ENCODE results near the gene TRPM4.

Gene TRPM4

DNA sequence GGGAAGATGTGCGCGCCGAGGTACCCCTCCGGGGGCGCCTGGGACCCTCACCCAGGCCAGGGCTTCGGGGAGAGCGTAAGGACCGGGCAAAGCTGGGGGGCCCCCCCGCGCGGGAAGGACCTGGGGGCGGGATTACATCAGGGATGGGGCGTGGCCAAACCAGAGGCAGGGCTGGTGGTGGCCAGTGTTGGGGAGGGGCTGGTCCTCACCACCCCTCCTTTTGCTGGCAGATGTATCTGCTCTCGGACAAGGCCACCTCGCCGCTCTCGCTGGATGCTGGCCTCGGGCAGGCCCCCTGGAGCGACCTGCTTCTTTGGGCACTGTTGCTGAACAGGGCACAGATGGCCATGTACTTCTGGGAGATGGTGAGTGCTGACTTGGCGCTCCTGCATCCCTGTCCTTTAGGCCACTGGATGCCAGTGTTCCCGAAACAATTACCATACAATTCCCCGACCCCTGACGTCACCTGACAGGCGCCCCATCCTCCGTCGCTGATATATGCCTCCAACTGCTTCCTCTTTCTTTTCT lies 25.3 kb downstream of the TRPM4 start:
- Histone ChIP-seq H3K4me2 (ENCODE audit: low read depth, low read length, poor library complexity, severe bottlenecking) (no peak overlapping the region), H3F3A (ENCODE audit: insufficient read depth) (no peaks in the 10 kb centered on the region), H3K4me3 (ENCODE audit: insufficient read depth, low read length, poor library complexity, severe bottlenecking) (no peak overlapping the region), H3K27me3 (ENCODE audit: low read length) (no peaks in the 10 kb centered on the region), H3K36me3 (ENCODE audit: low read length) (no peaks in the 10 kb centered on the region), H3K9ac (ENCODE audit: low read length) (no peak overlapping the region), H2AFZ (ENCODE audit: low read depth, low read length, severe bottlenecking) (no peak overlapping the region), H3K79me2 (ENCODE audit: insufficient read depth, low read length) (no peaks in the 10 kb centered on the region), H3K27ac (ENCODE audit: low read depth, low read length) (no peak overlapping the region), H4K20me1 (ENCODE audit: low read depth, low read length) (no peaks in the 10 kb centered on the region), H3K9me3 (ENCODE audit: insufficient read depth, low read length) (no peaks in the 10 kb centered on the region), H3K9me2 (replicated peaks; ENCODE audit: insufficient read depth, low read length) (no peaks in the 10 kb centered on the region)
- TF ChIP-seq, protein P1, sequence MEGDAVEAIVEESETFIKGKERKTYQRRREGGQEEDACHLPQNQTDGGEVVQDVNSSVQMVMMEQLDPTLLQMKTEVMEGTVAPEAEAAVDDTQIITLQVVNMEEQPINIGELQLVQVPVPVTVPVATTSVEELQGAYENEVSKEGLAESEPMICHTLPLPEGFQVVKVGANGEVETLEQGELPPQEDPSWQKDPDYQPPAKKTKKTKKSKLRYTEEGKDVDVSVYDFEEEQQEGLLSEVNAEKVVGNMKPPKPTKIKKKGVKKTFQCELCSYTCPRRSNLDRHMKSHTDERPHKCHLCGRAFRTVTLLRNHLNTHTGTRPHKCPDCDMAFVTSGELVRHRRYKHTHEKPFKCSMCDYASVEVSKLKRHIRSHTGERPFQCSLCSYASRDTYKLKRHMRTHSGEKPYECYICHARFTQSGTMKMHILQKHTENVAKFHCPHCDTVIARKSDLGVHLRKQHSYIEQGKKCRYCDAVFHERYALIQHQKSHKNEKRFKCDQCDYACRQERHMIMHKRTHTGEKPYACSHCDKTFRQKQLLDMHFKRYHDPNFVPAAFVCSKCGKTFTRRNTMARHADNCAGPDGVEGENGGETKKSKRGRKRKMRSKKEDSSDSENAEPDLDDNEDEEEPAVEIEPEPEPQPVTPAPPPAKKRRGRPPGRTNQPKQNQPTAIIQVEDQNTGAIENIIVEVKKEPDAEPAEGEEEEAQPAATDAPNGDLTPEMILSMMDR (IDR thresholded peaks at IDR 0.05; ENCODE audit: insufficient read depth, low read length, poor library complexity, severe bottlenecking) = no peak
- no peak for TF ChIP-seq EZH2phosphoT487 (conservative IDR thresholded peaks at IDR 0.05; ENCODE audit: low read length)

GRCh38 chr19:49186108-49186507 lies 28.5 kb downstream of the TRPM4 start:
- no peaks in the 10 kb centered on the region for H3K36me3 ChIP-seq (ENCODE audit: low read length)
- H4K20me1 ChIP-seq (ENCODE audit: low read depth, low read length) = no peaks in the 10 kb centered on the region
- H3K79me2 ChIP-seq (ENCODE audit: insufficient read depth, low read length) = no peaks in the 10 kb centered on the region
- no peak overlapping the region for H3K4me2 ChIP-seq (ENCODE audit: low read depth, low read length, poor library complexity, severe bottlenecking)
- H2AFZ ChIP-seq (ENCODE audit: low read depth, low read length, severe bottlenecking) = no peak overlapping the region
- no peak for TF ChIP-seq EZH2phosphoT487 (conservative IDR thresholded peaks at IDR 0.05; ENCODE audit: low read length)
- TF ChIP-seq, protein P1 (IDR thresholded peaks at IDR 0.05; ENCODE audit: insufficient read depth, low read length, poor library complexity, severe bottlenecking) = no peak
- no peaks in the 10 kb centered on the region for H3F3A ChIP-seq (ENCODE audit: insufficient read depth)
- no peaks in the 10 kb centered on the region for H3K27me3 ChIP-seq (ENCODE audit: low read length)
- no peak overlapping the region for H3K9ac ChIP-seq (ENCODE audit: low read length)
- H3K27ac ChIP-seq (ENCODE audit: low read depth, low read length) = no peak overlapping the region
- H3K9me3 ChIP-seq (ENCODE audit: insufficient read depth, low read length) = no peaks in the 10 kb centered on the region
- no peaks in the 10 kb centered on the region for H3K9me2 ChIP-seq (replicated peaks; ENCODE audit: insufficient read depth, low read length)
- no peak overlapping the region for H3K4me3 ChIP-seq (ENCODE audit: insufficient read depth, low read length, poor library complexity, severe bottlenecking)

DNA sequence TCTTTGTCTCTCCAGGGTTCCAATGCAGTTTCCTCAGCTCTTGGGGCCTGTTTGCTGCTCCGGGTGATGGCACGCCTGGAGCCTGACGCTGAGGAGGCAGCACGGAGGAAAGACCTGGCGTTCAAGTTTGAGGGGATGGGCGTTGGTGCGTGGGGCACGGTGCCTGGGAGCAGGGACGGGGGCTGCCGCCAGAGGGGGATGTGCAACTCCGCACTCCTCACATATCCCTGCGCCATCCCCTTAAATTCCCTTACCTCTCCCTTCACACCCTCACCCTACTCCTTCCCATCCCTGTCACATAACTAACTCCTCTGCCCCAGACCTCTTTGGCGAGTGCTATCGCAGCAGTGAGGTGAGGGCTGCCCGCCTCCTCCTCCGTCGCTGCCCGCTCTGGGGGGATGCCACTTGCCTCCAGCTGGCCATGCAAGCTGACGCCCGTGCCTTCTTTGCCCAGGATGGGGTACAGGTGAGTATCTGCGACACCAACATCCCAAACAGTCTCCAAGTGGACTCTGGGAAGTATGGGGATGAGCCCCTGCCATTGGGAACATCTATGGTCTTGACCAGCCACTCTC lies 31.1 kb downstream of the TRPM4 start:
- Histone ChIP-seq H3K4me3 (ENCODE audit: insufficient read depth, low read length, poor library complexity, severe bottlenecking) (no peak overlapping the region), H3K79me2 (ENCODE audit: insufficient read depth, low read length) (no peaks in the 10 kb centered on the region), H3K9me3 (ENCODE audit: insufficient read depth, low read length) (no peaks in the 10 kb centered on the region), H3K36me3 (ENCODE audit: low read length) (no peaks in the 10 kb centered on the region), H4K20me1 (ENCODE audit: low read depth, low read length) (no peaks in the 10 kb centered on the region), H2AFZ (ENCODE audit: low read depth, low read length, severe bottlenecking) (no peak overlapping the region), H3K9me2 (replicated peaks; ENCODE audit: insufficient read depth, low read length) (no peaks in the 10 kb centered on the region), H3K9ac (ENCODE audit: low read length) (no peak overlapping the region), H3K27me3 (ENCODE audit: low read length) (no peaks in the 10 kb centered on the region), H3K27ac (ENCODE audit: low read depth, low read length) (no peak overlapping the region), H3F3A (ENCODE audit: insufficient read depth) (no peaks in the 10 kb centered on the region), H3K4me2 (ENCODE audit: low read depth, low read length, poor library complexity, severe bottlenecking) (no peak overlapping the region)
- no peak for TF ChIP-seq EZH2phosphoT487 (conservative IDR thresholded peaks at IDR 0.05; ENCODE audit: low read length)
- TF ChIP-seq, protein P1 (IDR thresholded peaks at IDR 0.05; ENCODE audit: insufficient read depth, low read length, poor library complexity, severe bottlenecking) = no peak

All from SU-DHL-6 (cell line).